ENCODE measurements around the gene XRN2.
"Not testable (repeated sequence)": the region's sequence is repeated elsewhere in the genome, so short reads cannot be mapped to it uniquely, and the experiment has no call there.

Gene XRN2

GRCh38 chr20:21352703-21353102 is 49.6 kb downstream of the XRN2 start:
- DNase-seq = no peak

GRCh38 chr20:21353236-21353635 is 50.1 kb downstream of the XRN2 start:
- no peak for DNase-seq

DNA sequence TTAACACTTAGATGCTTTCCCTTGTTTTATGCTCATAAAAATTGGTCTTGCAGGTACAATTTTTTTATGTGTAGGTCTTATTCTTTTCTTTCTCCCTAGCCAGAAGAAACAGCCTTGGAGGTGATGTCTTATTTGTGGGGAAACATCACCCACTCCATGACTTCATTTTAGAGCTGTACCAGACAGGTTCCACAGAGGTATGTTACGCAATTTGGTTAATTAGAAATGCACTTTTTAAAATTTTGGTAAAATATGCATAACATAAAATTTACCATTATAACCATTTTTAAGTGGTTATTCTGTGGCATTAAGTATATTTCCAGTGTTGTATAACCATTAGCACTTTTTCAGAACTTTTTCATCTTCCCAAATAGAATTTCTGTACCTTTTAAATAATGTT is 52.9 kb downstream of the XRN2 start:
- no peak for DNase-seq

DNA sequence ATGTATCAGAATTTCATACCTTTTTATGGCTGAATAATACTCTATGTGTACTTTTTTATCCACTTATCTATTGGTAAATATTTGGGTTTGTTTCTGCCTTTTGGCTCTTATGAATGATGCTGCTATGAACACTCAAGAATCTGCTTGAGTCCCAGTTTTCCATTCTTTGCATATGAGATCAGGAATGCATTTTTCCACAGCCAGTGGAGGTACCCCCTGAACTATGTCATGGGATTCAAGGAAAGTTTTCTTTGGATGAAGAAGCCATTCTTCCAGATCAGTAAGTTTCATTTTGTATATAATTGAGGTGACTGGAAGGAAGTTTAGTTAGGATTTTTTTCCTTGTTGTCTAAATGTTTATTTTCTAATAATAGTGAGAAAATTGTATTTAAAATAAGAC is 53.3 kb downstream of the XRN2 start:
- no peak for DNase-seq

GRCh38 chr20:21357844-21358243 is 54.7 kb downstream of the XRN2 start:
- DNase-seq = no peak

- DNase-seq = no peak
Measured at GRCh38 chr20:21358737-21359136, 55.6 kb downstream of the XRN2 start.

- DNase-seq = no peak
Measured at GRCh38 chr20:21360705-21361104, 57.6 kb downstream of the XRN2 start.

GRCh38 chr20:21361266-21361665 is 58.1 kb downstream of the XRN2 start:
- DNase-seq = no peak

GRCh38 chr20:21364413-21364812 is 61.3 kb downstream of the XRN2 start:
- no peak for DNase-seq

GRCh38 chr20:21365771-21366170 is 62.6 kb downstream of the XRN2 start:
- no peak for DNase-seq

DNA sequence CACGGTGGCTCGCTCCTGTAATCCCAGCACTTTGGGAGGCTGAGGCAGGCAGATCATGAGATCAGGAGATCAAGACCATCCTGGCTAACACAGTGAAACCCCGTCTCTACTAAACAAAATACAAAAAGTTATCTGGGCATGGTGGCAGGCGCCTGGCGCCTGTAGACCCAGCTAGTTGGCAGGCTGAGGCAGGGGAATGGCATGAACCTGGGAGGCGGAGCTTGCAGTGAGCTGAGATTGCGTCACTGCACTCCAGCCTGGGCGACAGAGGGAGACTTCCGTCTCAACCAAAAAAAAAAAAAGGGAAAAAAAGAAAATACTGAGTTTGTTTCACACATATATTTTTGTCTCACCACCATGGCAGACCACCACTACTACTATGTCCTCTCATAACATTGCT is 63.1 kb downstream of the XRN2 start:
- not testable (repeated sequence) for DNase-seq

- no peak for DNase-seq
Measured at GRCh38 chr20:21368791-21369190, 65.7 kb downstream of the XRN2 start.

DNA sequence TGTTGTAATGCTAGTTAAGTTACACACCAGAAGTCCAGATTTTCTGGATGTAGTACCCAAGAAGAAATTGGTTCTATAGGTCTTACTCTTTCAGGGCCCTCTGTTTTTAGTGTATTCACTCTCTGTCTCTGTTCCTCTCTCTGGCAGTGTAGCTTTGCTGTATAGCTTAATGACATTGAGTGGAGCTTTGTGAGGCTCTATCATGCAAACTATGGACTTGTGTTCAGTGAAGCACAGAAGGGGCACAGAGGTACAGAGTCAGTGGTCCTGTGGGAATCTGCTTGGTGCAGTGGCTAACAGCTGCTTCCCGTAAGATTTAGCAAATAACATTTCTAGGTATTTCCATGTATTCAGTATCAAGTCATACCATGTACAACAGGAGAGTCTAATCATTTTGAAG is 68.1 kb downstream of the XRN2 start:
- DNase-seq = no peak

DNA sequence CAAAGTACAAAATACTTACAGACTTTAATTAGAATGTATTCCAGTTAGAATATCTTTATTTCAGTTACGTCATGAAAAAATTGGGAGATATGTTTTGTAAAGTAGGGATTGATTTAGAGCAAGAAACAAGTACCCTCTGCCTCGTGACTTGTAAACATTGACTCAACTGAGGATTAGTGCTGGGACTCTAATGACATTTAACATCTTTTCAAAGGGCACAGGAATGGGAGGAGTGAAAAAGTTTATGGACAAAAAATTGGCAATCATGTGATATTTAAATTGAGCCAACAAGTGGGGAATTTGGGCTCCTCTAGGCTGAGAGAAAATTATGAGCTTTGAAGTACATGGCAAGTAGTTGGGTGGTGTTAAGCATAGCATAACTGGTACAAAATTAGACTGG is 68.9 kb downstream of the XRN2 start:
- DNase-seq = no peak

DNA sequence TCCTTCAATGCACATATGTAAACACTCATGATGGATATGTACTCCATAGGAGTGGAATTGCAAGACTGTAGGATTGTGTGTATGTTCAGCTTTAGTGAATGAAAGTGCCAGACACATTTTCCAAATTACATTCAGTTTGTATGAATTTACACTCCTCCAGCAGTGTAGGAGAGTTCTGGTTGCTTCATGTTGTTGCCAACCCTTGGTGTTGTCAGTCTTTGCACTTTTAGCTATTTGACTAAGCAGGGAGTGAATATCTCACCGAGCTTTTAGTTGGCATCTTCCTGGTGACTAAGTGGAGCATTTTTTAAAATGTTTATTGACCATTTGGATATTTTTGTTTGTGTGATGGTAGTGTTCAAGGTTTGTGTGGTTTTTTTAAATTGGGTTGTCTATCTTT is 70.3 kb downstream of the XRN2 start:
- no peak for DNase-seq

DNA sequence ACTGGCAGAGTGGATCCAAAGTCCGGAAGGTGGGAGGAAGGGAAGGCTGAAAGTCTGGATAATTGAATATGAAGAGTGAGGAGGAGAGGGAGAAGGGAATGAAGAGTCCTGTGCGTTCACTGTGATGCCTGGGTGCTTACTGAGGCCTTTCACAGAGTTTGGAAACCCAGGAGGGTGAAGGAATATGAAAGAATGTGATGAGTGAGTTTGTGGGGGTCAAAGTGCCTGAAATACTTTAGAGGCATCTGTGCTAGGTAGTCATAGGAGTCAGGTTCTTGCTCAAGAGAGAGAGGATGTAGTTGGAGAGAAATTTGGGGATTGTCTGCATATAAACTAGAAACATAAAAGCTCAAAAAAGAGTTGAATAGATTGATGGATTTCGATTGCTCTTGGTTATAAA is 73.5 kb downstream of the XRN2 start:
- no peak for DNase-seq

DNA sequence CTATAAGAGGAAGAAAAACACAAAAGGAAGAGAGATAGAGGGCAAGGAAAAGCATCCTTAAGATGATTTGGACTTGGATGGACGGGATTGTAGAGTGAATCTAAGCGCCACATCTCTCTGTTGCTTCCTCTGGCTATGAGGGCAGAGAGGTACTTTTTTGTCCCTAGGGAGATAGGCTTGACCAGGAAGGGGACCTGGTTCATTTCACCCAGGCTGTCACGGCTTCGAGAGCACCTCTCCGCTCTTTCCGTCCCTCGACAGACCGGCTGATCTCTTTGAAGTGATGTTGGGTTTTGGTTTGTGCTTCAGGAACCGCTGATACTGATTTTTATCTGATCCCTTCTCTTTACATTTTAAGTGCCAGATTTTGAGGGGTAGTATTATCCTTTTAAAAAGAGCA is 74.6 kb downstream of the XRN2 start:
- no peak for DNase-seq

- no peak for DNase-seq
Measured at GRCh38 chr20:21378259-21378658, 75.1 kb downstream of the XRN2 start.

GRCh38 chr20:21380711-21381110 is 77.6 kb downstream of the XRN2 start:
- DNase-seq = no peak

DNA sequence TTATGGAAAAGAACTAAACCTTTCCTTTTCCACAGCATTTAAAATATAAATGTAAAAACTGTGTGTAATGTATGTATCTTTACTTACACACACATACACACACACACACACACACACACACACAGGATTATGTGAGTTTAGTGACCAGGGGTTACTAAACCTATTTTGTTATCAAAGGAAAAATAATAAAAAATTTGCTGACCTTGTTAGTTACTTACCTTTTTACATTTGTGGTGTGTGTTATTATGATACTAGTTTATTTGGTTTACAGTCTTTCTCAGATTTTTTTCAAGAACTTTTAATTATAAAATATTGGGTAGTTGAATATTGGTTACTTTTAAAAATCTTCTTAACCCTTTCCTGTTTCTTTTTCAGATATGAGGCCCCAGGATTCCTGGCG is 78.5 kb downstream of the XRN2 start:
- DNase-seq = no peak

DNA sequence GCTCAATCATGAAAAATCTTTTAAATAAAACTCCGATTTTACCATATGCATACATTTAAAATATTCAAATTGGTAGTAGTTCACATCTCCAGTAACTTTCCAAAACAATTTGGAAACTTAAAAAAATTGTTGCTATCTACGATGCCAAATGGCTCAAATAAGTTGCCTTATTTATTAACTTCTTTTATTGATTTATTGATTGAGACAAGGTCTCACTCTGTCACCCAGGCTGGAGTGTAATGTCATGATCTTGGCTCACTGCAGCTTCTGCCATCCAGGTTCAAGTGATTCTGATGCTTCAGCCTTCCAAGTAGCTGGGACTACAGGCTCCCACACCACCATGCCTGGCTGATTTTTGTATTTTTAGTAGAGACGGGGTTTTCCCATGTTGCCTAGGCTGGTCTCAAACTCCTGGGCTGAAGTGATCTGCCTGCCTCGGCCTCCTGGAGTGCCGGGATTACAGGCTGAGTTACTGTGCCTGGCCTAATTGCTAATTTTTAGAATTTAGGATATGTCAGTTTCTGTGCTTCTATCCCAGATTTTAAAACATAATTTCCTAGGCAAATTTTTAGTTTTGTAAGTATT is 81.3 kb downstream of the XRN2 start:
- DNase-seq = no peak

DNA sequence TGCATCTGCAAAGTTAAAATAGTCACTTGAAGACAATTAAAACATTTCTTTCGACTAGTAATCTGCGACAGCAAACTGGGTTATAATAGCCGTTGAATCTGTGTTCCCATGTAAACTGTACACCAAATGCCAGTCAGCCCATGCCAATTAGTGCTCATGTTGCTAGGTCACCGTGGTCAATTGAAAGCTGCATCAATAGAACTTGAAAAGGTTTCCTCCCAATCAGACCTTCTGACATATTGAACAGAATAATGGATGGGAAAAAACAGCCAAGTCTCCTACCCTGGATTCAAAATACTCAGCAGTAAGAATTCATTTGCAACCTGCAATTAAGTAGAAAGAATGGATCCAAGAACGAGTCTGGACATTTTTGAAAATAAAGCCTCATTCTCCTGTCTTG is 83.0 kb downstream of the XRN2 start:
- DNase-seq = no peak

DNA sequence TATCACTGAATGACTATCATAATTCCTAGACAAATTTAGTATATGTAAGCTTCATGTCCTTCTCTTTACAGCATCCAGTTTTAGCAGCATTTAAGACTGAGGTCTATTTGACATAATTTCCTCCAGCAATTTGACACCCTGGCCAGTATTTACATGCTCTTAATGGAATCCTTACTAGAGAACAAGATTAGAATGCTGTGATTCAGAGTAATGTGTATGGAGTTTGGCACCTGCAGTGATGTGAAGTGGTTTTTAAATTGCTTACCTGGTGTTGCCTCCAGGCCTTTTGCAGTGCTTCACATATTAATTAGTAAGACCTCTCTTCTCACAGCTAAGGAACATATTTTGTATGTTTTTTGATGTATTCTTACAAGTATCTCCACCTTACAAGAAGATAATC is 84.4 kb downstream of the XRN2 start:
- DNase-seq = no peak

- no peak for DNase-seq
Measured at GRCh38 chr20:21388566-21388965, 85.4 kb downstream of the XRN2 start.

DNA sequence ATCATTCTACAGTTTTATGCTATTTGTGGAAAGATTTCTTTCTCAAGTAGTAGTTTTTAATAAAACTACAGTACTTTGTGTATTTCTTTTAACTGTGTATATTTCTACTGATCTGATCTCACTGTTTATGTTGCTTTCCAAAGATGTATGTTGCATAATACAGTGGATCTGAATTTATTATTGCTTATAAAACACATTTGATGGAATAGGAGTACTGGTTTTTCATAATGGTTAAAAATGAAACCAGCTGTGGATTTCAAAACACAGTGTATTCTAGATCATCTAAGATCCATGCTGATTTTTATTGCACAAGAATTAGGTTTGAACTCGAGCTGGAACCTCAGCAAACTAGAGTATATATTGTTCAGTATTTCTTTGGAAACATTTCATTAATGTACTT is 86.2 kb downstream of the XRN2 start:
- DNase-seq = no peak

GRCh38 chr20:21390768-21391167 is 87.6 kb downstream of the XRN2 start:
- DNase-seq = no peak
